GM18508 (cell line): ENCODE measurements around the gene PPP1R16B.

Experiments used
- ATAC-seq: cut with Tn5 transposase; IDR thresholded peaks from one replicate; pipeline ENCODE4 v1.9.1; 2021; ENCODE audit warnings: moderate number of reproducible peaks; ENCODE audit not compliant: insufficient read depth, unreplicated experiment

The PPP1R16B gene

DNA sequence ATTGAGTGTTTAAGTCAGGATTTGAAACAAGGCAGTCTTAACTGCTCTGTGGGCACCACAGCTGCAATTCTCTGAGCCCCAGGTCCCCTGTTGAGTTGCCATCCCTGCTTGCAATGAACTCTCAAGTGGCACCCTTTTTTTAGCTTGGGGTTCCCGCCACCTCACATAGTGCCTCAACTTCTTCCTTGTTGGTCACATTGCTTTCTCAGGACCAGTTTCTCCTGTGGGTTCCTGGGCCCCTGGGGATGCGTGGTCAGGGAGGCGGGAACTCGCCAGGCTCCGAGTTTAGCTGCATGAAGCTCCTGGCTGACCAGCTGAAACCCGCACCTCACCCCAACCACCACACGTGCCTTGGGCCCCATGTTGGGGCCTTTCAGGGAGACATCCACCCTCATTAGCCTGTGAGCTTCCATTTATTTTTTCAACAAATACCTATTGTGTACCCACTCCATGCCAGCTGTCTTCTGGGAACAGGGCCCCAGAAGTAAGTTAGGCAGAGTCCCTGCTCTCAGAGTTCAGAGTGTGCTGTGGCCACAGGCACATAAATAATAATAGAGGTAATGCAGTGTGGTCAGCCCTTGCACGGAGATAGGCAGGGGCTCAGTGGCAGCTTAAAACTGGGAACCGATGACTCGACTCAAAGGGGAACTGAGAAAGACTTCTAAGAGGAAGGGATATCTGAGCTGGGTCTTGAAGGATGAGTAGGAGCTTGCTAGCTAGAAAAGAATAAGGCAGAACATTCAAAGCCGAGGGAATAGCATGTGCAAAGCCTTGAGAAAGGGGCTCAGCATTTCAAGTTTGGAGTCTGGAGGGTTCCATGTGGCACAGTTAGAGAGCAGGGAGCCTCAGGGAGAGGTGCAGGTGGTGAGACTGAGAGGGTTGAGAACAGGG lies 86.8 kb downstream of the PPP1R16B start:
- ATAC-seq, result no peak

DNA sequence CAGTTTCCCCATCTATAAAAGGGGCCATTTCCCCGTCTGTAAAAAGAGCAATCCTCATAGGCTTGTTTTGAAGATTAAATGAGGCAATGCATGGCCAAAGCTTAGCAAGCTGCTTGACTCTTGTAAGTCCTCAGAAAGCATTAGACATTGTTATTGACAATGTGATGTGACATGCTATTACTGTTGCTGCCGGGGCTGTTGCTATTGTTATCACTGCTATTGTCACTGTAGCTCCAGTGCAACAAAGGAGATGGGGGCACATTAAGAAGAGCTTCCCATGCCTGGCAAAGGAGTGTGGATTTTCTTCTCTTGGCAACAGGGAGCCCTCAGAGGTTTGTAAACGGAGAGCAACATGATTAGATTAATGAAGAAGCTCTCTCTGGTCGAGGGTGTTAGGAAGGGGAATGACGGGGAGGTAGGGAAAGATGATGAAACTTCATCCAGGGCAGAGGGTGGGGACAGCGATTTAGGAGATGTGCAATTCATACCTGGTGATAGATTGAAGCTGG lies 87.6 kb downstream of the PPP1R16B start:
- no peak for ATAC-seq

DNA sequence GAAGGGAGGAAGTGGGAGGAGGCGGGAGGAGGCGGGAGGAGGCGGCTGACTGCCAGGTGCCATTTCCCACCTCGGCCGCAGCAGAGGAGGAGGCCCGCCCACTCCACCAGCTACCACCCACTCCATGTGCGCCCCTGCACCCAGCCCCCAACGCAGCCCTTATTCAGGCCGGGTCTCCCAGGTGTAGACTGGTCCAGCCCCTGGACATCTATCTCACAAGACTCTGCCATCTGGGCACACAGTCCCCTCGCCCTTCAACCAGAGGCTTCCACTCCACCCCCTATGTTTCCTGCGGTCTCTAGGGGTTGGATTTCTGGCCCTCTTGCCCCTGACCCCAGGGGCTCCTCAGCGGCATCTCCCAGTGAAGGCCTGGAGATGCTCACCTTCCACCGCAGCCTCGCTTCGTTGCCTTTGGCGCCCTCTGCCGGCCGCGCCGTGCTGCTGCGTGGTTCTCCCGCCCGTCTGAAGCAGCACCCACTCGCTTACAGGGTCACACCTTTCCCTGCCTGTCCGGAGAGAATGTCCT lies 88.1 kb downstream of the PPP1R16B start:
- no peak for ATAC-seq

DNA sequence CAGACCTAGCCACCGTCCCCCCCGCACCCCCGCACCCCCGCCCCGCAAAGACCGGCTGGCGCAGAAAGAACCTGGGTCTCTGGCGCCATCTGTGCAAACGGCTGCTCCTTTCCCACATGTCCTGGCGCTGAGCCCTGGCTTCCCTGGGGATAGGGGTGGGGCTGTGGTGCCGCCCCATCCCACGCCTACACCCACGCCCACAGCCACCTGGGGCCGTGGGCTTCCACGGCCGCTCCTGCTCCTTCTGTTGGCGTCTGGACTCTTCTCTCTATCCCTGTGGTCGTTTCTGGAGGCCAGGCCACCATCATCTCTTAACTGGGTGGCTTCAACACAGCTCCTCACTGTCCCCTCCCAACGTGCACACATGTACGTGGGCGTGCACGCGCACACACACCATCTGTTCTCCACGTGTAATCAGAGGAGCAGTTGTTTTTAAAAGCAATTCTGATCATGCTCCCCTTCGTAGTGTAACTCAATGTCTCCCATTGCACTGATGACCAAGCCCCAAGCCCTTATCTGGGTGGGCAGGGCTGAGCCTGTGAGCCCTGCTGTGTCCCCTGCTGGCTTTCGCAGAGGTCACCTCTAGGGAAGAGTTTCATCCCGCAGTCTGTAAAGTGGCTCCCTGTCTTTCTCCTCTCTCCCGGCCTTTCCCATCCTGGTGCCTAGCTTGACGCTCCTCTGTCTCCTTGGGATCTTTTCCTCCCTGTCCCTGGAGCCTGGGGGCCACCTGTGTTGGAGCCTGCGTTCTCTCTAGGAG lies 88.8 kb downstream of the PPP1R16B start:
- ATAC-seq, result no peak

DNA sequence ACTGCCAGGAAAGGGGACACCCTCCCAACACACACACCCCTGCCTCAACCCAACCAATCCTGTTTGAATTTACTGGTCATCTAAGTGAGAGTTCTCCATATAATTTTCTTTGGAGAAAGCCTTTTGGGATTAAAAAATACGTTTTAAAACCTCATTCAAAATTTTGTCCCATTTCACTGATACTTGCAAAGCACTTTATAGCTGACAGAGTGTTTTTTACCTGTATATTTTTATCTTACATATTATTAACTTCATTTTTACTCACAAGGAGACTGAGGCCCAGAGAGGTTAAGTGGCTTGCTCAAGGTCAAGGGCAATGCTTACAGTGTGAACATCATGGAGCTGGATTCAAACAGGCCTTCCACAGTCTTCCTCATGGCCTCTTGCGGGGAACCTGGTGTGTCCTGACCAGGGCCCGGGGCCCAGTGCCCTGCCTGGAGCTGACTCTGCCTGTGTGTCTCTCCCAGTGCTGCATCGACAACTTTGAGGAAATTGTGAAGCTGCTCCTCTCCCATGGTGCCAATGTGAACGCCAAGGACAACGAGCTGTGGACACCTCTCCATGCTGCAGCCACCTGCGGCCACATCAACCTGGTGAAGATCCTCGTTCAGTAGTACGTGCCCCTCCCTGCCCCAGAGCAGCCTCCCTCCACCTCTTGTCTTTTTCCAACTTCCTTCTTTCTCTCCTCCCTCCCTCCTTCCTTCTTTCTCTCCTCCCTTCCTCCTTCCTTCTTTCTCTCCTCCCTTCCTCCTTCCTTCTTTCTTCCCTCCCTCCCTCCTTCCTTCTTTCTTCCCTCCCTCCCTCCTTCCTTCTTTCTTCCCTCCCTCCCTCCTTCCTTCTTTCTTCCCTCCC lies 89.8 kb downstream of the PPP1R16B start:
- ATAC-seq, result no peak

DNA sequence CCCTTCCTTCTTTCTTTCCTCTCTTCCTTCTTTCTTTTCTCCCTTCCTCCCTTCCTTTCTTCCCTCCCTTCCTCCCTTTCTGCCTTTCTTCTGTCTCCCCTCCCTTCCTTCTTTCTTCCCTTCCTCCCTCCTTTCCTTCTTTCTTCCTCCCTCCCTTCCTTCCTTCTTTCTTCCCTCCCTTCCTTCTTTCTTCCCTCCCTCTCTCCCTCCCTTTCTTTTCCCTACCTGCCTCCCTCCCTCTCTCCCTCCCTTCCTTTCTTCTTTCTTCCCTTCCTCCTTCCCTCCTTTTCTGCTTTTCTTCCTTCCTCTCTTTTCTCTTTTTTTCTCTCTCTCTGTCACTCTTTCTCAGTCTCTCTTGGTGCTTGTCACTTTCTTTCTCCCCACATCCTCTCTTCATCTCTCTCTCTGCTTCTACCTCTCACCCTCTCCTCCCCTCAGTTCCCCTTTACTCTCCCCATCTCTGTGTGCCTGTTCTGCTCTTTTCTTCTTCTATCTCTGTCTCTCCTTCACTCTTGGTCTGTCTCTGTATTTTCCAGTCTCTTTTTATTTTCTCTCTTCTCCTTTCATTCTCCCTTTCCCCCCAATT lies 90.6 kb downstream of the PPP1R16B start:
- no peak for ATAC-seq

DNA sequence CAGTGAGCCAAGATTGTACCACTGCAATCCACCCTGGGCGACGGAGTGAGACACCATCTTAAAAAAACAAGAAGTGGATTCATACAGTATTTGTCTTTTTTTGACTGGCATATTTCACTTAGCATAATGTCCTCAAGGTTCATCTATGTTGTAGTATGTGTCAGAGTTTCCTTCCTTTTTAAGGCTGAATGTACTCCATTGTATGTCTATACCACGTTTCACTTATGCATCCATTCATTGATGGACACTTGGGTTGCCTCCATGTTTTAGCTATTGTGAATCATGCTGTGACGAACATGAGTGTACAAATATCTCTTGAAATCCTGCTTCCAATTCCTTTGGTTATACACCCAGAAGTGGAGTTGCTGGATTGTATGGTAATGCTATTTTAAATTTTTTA lies 91.8 kb downstream of the PPP1R16B start:
- no peak for ATAC-seq

DNA sequence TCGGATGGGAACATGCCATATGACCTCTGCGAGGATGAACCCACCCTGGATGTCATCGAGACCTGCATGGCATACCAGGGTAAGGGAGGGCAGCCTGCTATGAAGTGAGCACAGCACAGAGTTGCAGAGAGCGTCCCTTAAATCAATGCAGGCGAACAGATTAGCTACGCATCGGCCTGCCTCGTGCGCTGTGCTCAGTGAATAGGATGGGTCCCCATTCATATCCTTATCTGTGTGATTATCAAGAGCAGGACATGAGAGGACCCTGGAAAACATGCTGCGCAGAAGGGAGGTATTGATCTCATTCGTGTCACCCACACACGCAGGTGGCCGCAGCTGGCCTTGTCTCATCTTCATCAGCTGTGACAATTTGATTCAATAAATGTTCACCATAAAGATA lies 95.1 kb downstream of the PPP1R16B start:
- ATAC-seq, result no peak

DNA sequence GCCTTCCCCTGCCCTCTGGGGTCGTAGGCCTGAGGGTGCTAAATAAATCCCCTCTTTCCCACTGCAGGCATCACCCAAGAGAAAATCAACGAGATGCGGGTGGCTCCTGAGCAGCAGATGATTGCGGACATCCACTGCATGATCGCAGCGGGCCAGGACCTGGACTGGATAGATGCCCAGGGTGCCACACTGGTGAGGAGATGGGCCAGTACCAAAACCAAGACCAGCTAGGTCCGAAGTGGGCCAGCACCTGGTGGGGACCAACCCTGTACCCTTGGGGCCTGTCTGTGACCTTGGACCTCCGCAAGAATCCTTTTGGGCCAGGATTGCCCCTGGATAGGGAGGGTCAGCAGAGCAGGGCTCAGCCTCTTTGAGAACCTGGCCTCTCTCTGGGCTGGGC lies 97.1 kb downstream of the PPP1R16B start:
- no peak for ATAC-seq

DNA sequence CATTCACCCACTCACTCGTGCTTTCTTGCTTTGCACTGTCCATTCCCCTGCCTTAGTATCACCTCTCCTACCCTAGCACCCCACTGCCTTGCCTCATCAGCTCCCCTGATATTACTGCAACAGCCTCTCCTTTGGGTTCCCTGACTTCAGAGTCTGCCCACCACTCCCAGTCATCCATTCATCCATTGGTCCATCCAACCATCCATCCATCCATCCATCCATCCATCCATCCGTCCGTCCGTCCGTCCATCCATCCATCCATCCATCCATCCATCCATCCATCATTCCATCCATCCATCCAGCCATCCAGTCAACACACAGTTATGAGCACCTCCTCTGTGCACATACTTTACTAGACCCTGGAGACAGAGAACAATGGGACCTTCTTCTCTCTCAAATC lies 97.8 kb downstream of the PPP1R16B start:
- no peak for ATAC-seq

DNA sequence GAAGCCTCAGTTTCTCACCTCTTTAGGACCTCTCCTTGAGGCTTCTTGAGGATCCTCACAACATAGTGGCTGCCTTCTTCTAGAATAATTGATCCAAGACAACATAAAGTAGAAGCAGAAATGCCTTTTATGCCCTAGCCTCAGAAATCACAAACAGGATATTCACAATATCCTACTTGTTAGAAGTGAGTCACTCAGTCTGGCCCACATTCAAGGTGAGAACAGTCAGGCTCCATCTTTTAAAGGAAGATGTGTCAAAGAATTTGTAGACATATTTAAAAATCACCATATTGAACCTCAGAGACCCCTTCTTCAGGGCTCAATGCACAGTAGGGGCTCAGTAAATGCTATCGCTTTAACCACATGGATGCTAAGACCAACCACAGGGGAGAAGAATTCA lies 99.9 kb downstream of the PPP1R16B start:
- ATAC-seq, result no peak

DNA sequence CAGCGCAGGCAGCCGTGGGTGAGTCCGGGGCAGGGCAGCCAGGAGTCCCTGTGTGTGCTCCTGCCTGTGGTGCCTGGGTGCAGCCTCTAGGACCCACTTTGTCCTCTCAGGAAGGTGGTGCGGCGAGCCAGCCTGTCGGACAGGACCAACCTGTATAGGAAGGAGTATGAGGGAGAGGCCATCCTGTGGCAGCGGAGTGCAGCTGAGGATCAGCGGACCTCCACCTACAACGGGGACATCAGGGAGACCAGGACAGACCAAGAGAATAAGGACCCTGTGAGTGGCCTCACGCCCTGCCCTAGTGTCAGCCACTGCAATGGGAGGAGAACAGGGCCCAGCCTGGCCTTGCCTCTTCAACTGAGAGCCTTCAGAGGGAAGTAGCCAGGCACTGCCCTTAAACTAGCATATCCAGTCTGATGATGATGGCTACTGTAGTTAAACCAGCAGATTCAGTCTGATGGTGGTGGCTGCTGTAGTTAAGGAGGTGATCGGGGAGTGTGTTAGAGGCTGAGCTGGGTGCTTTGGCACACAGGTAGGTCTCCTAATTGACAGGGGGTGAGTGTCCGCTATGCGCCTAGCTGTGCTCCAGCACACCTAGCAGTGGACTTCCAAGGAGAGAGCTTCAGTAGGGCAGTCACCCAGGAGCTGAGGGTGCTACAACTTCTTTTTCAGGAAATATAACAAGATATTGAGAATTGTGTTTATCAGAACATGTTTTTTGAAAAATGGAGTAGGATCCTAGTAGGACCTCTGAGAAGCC lies 102.6 kb downstream of the PPP1R16B start:
- ATAC-seq, result no peak

DNA sequence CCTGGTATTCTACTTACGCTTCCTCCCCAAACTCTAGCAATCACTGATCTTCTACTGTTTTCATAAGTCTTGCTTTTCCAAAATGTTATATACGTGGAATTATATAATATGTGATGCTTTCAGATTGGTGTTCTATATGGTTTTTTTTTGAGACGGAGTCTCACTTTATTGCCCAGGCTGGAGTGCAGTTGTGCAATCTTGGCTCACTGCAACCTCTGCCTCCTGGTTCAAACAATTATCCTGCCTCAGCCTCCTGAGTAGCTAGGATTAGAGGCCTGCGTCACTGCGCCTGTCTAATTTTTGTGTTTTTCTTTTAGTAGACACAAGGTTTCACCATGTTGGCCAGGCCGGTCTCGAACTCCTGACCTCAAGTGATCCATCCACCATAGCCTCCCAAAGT lies 109.9 kb downstream of the PPP1R16B start:
- ATAC-seq, result no peak

DNA sequence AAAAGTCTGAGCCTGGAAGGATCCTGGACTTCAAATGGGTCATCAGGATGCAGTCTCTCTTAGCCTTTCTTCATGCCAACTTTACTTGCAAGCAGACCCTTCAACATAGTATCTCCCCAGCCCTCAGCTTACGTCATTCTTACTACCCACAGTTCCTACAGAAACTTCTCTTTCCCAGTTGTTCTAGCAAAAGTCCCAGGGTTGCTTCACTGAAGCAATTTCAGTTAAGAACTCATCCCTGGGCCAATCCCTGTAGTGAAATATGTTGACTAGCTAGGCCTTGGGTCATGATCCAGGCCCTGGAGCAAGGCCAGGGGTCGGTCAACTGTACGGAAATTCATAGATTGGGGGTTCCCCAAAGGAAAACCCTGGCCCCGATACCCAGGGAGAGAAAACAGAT lies 112.2 kb downstream of the PPP1R16B start:
- ATAC-seq, result no peak

DNA sequence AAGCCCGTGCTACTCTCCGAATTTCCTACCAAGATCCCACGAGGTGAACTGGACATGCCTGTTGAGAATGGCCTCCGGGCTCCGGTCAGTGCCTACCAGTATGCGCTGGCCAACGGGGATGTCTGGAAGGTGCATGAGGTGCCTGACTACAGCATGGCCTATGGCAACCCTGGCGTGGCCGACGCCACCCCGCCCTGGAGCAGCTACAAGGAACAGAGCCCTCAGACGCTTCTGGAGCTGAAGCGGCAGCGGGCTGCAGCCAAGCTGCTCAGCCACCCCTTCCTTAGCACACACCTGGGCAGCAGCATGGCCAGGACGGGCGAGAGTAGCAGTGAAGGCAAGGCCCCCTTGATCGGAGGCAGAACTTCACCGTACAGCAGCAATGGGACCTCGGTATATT lies 112.7 kb downstream of the PPP1R16B start:
- no peak for ATAC-seq

DNA sequence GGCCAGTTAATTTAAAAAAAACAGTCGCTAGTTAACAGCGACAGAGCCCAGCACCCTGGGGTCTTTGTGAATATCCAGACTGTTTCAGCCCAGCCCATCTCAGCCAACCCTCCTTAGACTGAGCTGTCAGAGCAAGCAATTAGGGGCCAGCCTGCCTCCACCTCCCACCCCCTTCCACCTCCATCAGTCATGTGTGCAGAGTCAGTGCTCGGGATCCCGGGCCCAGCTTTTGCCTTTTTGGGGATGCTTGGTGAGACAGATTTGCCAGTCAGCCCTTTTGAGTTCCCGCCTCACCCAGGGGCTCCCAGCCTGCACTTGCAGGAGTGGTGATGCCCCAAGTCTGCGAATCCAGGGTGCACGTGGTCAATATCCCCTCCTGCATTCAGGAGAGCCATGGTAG lies 114.2 kb downstream of the PPP1R16B start:
- ATAC-seq, result no peak

DNA sequence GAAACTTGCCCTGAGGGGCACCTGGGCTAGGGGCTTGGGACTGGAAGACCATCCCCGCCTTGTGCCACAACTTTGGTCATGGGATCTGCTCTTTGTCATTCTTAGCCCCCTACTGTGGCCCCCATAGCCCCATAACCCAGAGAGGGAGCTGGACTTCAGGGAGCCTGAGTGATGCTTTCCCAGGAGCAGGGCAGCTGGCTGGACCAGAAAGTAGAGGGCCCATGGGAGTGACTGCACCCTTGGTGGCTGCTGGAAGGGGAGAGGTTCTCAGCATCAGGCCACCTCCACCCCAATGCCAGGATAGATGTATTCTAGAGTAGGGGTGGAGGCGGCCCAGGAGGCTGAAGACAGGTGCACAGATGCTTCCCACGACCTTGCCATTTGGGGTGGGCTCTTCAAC lies 114.9 kb downstream of the PPP1R16B start:
- no peak for ATAC-seq

DNA sequence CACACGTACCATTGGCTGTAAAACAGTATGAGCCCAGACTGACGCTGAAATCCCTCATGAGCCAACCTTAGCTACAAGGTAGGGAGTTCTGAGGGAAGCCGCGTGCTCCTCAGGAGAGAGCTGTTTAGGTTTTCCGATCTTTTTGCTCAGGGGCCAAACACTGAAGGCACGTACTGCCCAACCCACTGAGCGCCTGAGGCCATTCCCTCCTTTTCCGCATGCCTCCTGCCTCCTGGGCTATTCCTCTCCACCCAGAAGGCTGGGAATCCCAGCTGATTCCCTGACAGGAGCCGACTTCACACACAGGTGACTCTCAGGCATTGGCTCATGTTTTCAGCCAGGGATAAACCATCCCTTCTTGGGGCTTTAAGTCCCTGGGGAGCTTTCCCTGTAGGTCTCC lies 115.4 kb downstream of the PPP1R16B start:
- no peak for ATAC-seq

DNA sequence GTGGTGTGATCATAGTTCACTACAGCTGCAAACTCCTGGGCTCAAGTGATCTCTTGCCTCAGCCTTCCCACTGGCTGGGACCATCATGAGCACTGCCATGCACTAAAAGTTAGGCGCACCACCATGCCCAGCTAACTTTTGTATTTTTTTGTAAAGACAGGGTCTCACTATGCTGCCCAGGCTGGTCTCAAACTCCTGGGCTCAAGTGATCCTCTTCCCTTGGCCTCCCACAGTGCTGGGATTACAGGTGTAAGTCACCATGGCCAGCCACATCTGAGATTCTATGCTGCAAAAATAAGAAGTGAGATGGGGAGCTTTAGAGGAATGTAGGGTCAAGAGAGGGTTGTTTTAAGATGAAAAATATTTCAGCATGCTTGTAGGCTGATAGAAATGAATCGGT lies 119.2 kb downstream of the PPP1R16B start:
- ATAC-seq, result no peak
